ENCODE results near the gene SRBD1. TPM values are rescaled to one million over a fixed set of nuclear protein-coding genes. Genes with fewer than 3 reads are reported as not detected.

The SRBD1 gene
- total RNA-seq, 2 donors from 2014 or later, result 19.0 to 22.3 TPM

GRCh38 chr2:45572979-45573378 is 38.1 kb downstream of the SRBD1 start:
- TF ChIP-seq CTCF (IDR thresholded peaks at IDR 0.05), result no peak
- ATAC-seq (ENCODE audit: insufficient number of reproducible peaks, low FRiP score, low read depth), result no peak
- H3K4me3 ChIP-seq, result no peak overlapping the region

GRCh38 chr2:45571940-45572339 is 39.1 kb downstream of the SRBD1 start:
- H3K9me3 ChIP-seq, result no peaks in the 10 kb centered on the region
- TF ChIP-seq CTCF (IDR thresholded peaks at IDR 0.05), result no peak
- H3K4me1 ChIP-seq (ENCODE audit: control insufficient read depth in 1 of 2, low read depth in 2 of 2), result no peaks in the 10 kb centered on the region
- H3K27me3 ChIP-seq (replicated peaks; ENCODE audit: insufficient read depth), result no peaks in the 10 kb centered on the region
- DNase-seq (ENCODE audit: low spot score) (no peak), ATAC-seq (ENCODE audit: insufficient number of reproducible peaks, low FRiP score, low read depth) (no peak)
- no peaks in the 10 kb centered on the region for H3K36me3 ChIP-seq
- H3K27ac ChIP-seq, result no peak overlapping the region
- no peak overlapping the region for H3K4me3 ChIP-seq

More at GRCh38 chr2:45572979-45573378, 38.1 kb downstream of the SRBD1 start:
- no peaks in the 10 kb centered on the region for H3K36me3 ChIP-seq
- DNase-seq (ENCODE audit: low spot score), result no peak
- no peaks in the 10 kb centered on the region for H3K27me3 ChIP-seq (replicated peaks; ENCODE audit: insufficient read depth)
- H3K27ac ChIP-seq, result no peak overlapping the region
- no peaks in the 10 kb centered on the region for H3K9me3 ChIP-seq
- no peaks in the 10 kb centered on the region for H3K4me1 ChIP-seq (ENCODE audit: control insufficient read depth in 1 of 2, low read depth in 2 of 2)

- H3K9me3 ChIP-seq, result no peaks in the 10 kb centered on the region
- no peak for TF ChIP-seq CTCF (IDR thresholded peaks at IDR 0.05)
- H3K4me1 ChIP-seq (ENCODE audit: control insufficient read depth in 1 of 2, low read depth in 2 of 2), result no peaks in the 10 kb centered on the region
- H3K27me3 ChIP-seq (replicated peaks; ENCODE audit: insufficient read depth), result no peaks in the 10 kb centered on the region
- no peak overlapping the region for H3K4me3 ChIP-seq
- DNase-seq (ENCODE audit: low spot score), result no peak
- H3K27ac ChIP-seq, result no peak overlapping the region
- no peaks in the 10 kb centered on the region for H3K36me3 ChIP-seq
- ATAC-seq (ENCODE audit: insufficient number of reproducible peaks, low FRiP score, low read depth), result no peak
Measured at GRCh38 chr2:45570671-45571334, 40.3 kb downstream of the SRBD1 start.

GRCh38 chr2:45568935-45569334 is 42.1 kb downstream of the SRBD1 start:
- Histone ChIP-seq H3K4me3 (no peak overlapping the region), H3K4me1 (ENCODE audit: control insufficient read depth in 1 of 2, low read depth in 2 of 2) (no peaks in the 10 kb centered on the region), H3K27me3 (replicated peaks; ENCODE audit: insufficient read depth) (no peaks in the 10 kb centered on the region), H3K27ac (no peak overlapping the region), H3K36me3 (no peaks in the 10 kb centered on the region), H3K9me3 (no peaks in the 10 kb centered on the region)
- TF ChIP-seq CTCF (IDR thresholded peaks at IDR 0.05), result no peak
- no peak for ATAC-seq (ENCODE audit: insufficient number of reproducible peaks, low FRiP score, low read depth)
- no peak for DNase-seq (ENCODE audit: low spot score)

GRCh38 chr2:45567974-45568789 is 42.9 kb downstream of the SRBD1 start:
- no peak for TF ChIP-seq CTCF (IDR thresholded peaks at IDR 0.05)
- DNase-seq (ENCODE audit: low spot score) (no peak), ATAC-seq (ENCODE audit: insufficient number of reproducible peaks, low FRiP score, low read depth) (no peak)
- Histone ChIP-seq H3K4me1 (ENCODE audit: control insufficient read depth in 1 of 2, low read depth in 2 of 2) (no peaks in the 10 kb centered on the region), H3K9me3 (no peaks in the 10 kb centered on the region), H3K4me3 (peak overlapping the region; percentile 47), H3K36me3 (no peaks in the 10 kb centered on the region), H3K27ac (no peak overlapping the region), H3K27me3 (replicated peaks; ENCODE audit: insufficient read depth) (no peaks in the 10 kb centered on the region)

Data from thoracic aorta (tissue), 2 donors.